GM21381 (cell line): ENCODE results near the gene HDAC4.

Source experiments
- ATAC-seq: cut with Tn5 transposase; IDR thresholded peaks from one replicate; pipeline ENCODE4 v1.9.1; 2021; ENCODE audit warnings: mild to moderate bottlenecking, moderate library complexity; ENCODE audit not compliant: unreplicated experiment

HDAC4 gene

DNA sequence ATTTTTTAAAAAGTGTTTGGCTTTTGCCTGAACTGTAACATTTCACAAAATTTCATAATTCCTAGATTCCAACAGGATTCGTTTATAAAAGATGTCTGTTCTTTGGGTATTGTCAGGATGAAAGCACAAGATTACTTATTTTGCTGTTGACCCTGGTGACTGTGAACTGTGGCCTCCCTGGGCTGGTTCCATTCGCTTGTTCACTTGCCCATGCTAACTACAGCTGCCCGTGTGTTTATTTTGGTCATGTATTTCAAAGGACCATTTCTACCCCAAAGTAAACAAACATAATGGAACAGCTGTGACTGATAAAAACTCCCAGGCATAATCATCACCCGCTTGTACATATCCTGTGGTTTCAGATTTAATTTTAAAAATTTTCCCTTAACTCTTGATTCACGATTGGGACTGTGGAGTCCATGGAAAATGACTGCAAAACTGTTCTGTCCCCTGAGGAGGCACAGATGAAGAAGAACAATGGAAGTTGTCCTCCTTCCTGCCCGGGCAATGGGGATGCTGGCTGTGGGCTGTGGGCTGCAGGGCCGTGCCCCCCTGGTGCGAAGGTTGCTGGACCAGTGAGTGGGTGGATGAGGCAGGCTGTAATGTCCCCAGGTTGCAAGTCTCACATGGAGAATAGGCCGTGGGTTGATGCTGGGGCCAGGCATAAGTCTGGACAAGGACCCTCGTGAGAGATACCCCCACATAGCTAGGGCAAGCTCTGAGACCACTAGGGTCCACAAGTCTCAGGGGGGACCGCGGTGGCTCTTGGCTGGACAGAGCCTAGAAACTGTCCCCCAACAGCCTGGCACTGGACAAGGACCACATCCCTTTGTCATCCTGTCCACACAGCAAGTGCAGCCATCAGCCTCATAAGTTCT is 28.9 kb upstream of the HDAC4 start:
- ATAC-seq: no peak

DNA sequence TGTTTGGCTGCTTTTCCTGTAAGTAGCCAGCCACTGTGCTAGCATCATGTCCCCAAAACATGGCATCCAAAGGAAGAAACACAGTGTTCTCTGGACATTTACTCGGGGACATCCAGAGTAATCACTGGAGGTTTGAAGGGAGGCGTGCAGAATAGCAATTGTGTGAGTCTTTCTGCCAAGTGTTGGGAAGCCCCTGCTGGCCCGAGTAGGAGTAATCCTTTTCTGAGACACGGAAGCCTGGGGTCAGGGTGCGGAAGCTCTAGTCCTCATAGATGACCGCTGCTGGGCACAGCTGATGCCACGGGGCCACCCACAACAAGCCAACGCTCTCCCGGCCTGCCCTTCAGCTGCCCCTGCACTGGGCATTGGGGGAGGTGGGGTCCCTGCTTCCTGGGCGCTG is 24.8 kb upstream of the HDAC4 start:
- ATAC-seq: no peak

GRCh38 chr2:239424337-239425045 is 23.7 kb upstream of the HDAC4 start:
- no peak for ATAC-seq

- ATAC-seq: no peak
Measured at GRCh38 chr2:239423551-239423950, 22.7 kb upstream of the HDAC4 start.

DNA sequence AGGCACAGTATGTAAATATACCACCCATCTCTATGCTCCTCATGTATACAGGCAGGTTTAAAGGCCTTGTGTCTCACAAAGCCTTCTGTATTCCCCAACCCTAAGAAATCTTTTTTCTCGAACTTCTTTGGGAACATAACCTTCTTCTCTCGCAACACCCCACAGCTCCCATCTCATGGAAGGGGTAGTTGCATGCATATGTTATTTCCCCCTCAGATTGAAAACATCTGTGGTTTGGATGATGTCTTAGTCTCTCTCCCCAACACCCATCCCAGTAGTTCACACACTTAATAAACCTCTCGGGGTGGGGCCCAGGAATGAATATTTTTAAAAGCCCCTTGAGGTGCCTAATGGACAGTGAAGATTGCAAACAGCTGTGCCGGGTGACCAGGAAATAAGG is 21.0 kb upstream of the HDAC4 start:
- ATAC-seq: no peak

- ATAC-seq: no peak
Measured at GRCh38 chr2:239420082-239420481, 19.3 kb upstream of the HDAC4 start.

DNA sequence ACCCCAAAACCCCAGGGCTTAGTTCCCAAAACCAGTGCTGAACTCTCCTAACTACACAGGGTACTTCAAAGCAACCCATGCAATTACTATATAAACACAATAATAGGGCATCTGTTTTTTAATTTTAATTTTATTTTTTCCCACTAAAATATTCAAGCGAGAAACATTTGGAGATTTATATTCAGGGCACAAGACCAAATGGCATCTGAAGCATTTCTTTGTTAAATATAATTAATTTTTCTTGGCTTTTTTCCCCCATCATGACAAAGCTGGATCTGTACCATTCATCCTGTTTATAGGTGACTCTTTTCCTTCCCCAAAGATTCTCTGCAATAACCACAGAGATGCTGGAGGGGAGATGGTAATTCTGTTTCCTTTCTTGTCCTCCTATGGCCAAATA is 18.1 kb upstream of the HDAC4 start:
- no peak for ATAC-seq

DNA sequence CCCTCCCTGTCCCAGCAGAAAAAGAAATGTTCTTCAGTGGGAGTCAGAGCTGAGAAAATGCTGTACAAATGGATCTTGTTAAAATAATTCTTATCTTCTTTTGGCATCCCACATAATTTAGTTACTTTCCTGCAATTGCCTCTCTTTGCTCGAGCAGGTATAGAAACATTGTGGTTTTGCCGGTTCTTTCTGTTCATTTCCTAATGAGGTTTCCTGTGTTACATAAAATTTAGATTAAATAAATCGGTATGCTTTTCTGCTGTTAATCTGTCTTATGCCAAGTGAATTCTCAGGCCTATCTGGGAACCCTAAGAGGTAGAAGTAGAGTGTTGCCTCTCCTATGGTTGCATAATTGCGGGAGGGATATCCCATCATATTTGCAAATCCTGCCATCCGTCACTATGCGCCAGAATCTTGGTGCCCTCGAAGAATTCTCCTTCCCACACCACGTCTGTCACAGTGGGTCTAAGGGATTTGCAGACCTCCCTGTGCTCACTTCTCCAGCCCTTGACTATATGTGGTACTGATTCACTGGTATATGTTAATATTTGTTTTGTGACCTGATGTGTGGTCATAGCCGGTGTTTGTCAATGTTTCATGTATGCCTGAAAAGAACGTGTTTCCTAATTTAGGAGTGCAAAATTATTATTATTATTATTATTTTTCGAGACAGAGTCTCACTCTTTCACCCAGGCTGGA is 12.2 kb upstream of the HDAC4 start:
- no peak for ATAC-seq

GRCh38 chr2:239411549-239412319 is 10.9 kb upstream of the HDAC4 start:
- ATAC-seq: no peak

DNA sequence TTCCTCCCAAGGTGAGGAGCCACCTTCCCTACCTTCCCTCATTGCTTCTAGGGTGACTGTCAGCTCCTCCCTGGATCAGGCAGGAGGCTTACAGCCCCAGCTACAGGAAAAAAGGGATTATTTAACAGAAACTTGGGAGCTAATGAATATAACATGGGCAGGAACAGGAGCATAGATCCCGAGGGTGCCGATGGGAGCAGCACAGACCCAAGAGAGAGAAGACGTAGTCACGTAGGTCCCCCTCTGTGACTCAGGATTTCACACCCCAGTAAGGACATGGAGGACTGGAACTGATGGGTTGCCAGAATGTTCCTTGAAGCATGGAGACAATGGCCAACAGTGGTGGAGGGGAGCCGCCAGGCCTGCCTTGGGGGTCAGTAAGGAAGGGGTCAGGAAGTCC is 10.3 kb upstream of the HDAC4 start:
- ATAC-seq: no peak

GRCh38 chr2:239409976-239410375 is 9.2 kb upstream of the HDAC4 start:
- ATAC-seq: no peak

DNA sequence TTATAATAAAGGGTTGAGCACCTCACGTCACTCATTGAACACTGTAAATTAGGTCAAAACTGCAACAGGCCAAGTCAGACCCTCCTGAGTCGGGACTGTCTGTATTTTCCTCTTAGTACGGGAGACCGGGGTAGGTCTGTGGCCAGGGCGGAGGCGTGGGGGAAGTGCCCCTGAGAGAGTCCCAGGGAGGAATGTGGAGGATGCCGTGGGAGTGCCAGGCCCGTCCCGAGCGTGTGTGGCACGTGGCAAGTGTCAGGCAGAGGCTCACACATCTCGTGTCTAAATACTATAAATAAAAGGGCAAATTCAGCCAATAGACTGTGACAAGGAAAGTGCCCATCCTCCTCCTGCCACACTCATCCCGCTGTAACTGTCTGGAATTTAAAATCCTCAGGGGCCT is 6.3 kb upstream of the HDAC4 start:
- no peak for ATAC-seq

GRCh38 chr2:239406316-239406995 is 5.6 kb upstream of the HDAC4 start:
- no peak for ATAC-seq

GRCh38 chr2:239405071-239405470 is 4.3 kb upstream of the HDAC4 start:
- no peak for ATAC-seq

GRCh38 chr2:239402666-239403065 is 1.8 kb upstream of the HDAC4 start:
- no peak for ATAC-seq

- ATAC-seq: peak; percentile 8
Measured at GRCh38 chr2:239401881-239402233, 1.0 kb upstream of the HDAC4 start.

DNA sequence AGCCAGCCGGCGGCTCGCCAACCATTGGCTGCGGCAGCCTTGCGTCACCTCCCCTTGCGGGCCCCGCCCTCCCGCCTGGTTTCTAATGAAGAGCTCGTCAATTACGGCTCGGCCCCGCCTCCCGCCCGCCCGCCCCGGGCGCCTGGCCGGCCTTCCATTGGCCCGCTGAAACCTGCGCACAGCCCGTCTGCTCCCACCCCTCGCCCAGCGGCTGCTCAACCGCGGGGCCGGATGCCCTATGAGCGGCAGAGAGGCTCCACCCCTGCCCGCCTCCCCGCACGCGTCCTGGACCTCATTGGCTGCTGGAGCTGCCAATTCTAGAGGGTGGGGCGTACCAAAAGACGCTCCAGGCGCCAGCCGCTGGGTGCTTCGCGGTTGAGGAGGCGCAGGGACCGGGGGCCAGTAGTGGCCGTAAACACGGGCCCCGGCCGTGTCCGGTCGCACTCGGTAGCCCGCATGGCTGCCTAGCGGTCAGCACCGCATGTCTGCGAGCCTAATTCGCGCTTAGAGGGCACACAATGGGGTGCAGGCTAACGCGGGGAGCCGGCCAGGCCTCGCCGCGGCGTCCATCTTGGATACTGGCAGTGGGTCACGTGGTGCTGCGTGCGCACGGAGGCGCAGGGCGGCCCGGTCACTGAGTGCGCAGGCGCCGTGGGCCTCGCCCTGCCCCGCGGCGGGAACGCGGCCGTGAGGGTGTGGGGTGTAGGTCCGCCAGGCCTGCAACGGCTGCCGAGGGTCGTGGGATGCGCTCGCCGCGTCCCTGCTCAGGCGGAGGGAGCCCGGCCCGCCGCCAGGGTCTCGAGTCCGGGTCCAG is 454 bp upstream of the HDAC4 start:
- peak; percentile 90 for ATAC-seq

GRCh38 chr2:239399921-239400595 is 762 bp downstream of the HDAC4 start:
- no peak for ATAC-seq

GRCh38 chr2:239399433-239399920 is 1.3 kb downstream of the HDAC4 start:
- no peak for ATAC-seq
